Urinary bladder (tissue), 4 donors: Measurements from ENCODE around the gene SERPINB6. TPM values are rescaled to one million over a fixed set of nuclear protein-coding genes. Genes with fewer than 3 reads are reported as not detected.
"Not testable (repeated sequence)": the region's sequence is repeated elsewhere in the genome, so short reads cannot be mapped to it uniquely, and the experiment has no call there.

ENCODE experiments used
- DNase-seq: peaks from one replicate; pipeline ENCODE4 v3.0.0-alpha.2; 2015; ENCODE audit errors: extremely low spot score
- H3K27ac ChIP-seq: one replicate; pipeline ENCODE4 v1.5.1; 2013; ENCODE audit warnings: low read depth, mild to moderate bottlenecking, moderate library complexity
- H3K36me3 ChIP-seq: one replicate; pipeline ENCODE4 v1.6.1; 2013; ENCODE audit warnings: mild to moderate bottlenecking, moderate library complexity; ENCODE audit not compliant: insufficient read depth
- H3K4me1 ChIP-seq: one replicate; pipeline ENCODE4 v1.6.1; 2013; ENCODE audit warnings: mild to moderate bottlenecking, moderate library complexity; ENCODE audit not compliant: insufficient read depth
- H3K4me3 ChIP-seq: one replicate; pipeline ENCODE4 v1.5.1; 2013; ENCODE audit warnings: low read depth, low read length
- WGBS: extraction: QIAGEN DNeasy Blood & Tissue Kit; methylation state at CpG from one replicate; pipeline ENCODE4 v1.1.7; 2013; 5-methylcytosine and 5-hydroxymethylcytosine counted together
- polyA plus RNA-seq: library from polyadenylated mRNA; stranded (reverse); fragments of 200-250 nt; gene quantifications from one replicate; pipeline ENCODE4 v1.2.3, GENCODE V29; 2013
- total RNA-seq: library from RNA; depleted of rRNA; stranded (reverse); fragments of >200 nt; gene quantifications from one replicate; pipeline ENCODE4 v1.2.3, GENCODE V29; 2014
- donor health status: healthy with polysubstance abuse.
- donor health status: healthy.

SERPINB6 gene
- total RNA-seq (58.8 TPM), polyA plus RNA-seq (130 TPM)

DNA sequence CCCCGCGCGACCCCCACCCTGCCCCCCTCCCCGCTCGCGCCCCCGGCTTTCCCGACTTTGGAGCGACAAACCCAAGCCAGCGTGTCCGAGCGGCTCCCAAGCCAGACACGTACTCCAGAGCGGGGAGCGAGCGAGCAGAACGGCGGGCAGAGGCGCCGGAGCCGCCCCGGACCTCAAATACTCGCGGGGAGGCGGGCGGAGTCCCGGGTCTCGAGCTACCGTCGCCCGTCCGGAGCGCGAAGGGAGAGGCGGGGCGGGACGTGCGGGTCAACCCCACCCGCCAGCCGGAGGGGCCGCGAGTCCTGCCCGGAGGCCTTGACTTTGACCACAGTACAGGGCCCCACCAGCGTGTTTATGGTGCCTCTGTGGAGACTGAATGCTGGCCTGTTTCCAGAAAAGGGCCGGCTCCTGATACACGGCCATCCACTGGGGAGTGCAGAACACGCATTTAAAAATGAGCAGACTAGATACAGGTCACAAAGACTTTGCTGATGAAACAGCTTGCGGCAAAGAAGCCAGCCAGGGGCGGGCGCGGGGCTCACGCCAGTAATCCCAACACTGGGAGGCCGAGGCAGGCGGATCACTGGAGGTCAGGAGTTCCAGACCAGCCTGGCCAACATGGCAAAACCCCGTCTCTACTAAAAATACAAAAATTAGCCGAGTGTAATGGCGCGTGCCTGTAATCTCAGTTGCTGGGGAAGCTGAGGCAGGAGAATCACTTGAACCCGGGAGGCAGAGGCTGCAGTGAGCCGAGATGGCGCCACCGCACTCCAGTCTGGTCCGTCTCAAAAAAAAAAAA, at the start of gene SERPINB6:
TSS of gene SERPINB6 (minus strand) at position 148 of the 799 bp plus-strand sequence. CDS start 12,235 bp downstream, outside the sequence.
- Histone ChIP-seq H3K4me3 (peak within 1 kb of the TSS; percentile 79), H3K27ac (peak within 1 kb of the TSS; percentile 94), H3K4me1 (peaks cover 3% of the 10 kb centered on the region), H3K36me3 (no peaks in the 10 kb centered on the region)
- DNase-seq: no peak
- WGBS: 2% methylated on average over 63 of the region's 63 CpGs

DNA sequence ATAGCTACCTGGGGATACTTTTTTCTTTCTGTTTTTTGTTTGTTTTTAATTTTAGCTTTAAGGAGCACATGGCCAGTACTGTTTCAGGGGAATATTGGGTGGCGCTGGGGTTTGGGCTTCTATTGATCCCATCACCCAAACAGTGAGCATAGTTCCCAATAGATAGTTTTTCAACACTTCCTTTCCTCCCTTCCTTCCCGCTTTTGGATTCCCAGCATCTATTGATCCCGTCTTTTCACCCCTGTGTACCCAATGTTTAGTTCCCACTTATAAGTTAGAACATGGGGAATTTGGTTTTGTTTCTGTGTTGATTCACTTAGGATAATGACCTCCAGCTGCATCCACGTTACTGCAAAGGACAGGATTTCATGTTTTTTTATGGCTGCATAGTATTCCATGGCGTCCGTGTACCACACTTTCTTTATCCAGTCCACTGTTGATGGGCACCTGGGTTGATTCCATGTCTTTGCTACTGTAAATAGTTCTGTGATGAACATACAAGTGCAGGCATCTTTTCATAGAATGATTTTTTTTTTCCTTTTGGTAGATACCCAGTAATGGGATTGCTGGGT, 48.5 kb upstream of the SERPINB6 start:
- WGBS: 94% methylated on average over 6 of the region's 6 CpGs
- DNase-seq: no peak
- peaks cover 3% of the 10 kb centered on the region for H3K36me3 ChIP-seq
- H3K4me1 ChIP-seq: peaks cover 2% of the 10 kb centered on the region
- no peak overlapping the region for H3K4me3 ChIP-seq
- H3K27ac ChIP-seq: no peak overlapping the region

DNA sequence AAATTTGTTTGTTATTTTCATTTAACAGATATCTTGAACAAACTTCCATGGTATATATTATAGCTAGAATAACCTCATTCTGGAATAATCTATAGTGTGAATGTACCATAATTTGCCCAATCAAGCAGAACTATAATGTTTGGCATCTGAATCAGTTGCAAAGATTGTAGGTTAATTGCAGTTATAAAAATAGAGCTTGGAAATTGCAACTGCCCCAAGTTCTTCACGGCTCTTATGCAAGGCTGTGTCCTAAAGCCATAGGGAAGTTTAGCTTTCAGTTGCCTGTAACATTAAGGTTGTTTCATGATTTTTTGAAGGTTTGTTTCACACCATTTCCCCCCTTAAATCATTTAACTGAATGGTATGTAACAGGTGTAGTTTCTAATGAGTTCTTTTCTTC, 47.7 kb upstream of the SERPINB6 start:
- DNase-seq: no peak
- WGBS: 86% methylated on average over 1 of the region's 1 CpG

DNA sequence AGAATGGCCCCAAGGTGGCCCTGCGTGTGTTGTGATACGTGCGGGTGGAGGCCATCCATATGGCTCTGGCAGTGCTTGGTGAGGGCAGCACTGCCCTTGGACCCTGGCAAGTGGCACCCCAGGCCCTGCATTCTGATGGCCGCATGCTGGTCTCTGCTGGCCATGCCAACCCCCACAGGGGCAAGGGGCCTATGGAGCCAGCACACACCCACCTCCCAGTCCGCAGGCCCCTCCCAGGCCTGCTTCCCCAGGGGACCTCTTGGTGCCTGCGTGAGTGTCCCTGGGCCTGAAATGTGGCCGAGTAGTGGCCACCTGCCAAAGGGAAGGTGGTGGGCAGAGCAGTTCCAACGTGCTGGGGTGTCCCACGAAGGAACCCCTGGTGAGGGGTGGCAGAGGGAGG, 45.9 kb upstream of the SERPINB6 start:
- no peak overlapping the region for H3K4me3 ChIP-seq
- H3K27ac ChIP-seq: no peak overlapping the region
- peaks cover 3% of the 10 kb centered on the region for H3K36me3 ChIP-seq
- H3K4me1 ChIP-seq: no peaks in the 10 kb centered on the region
- WGBS: 92% methylated on average over 9 of the region's 9 CpGs
- no peak for DNase-seq

More for the DNA sequence above, 47.7 kb upstream of the SERPINB6 start:
- H3K4me1 ChIP-seq: peaks cover under 1% of the 10 kb centered on the region
- no peak overlapping the region for H3K27ac ChIP-seq
- no peak overlapping the region for H3K4me3 ChIP-seq
- peaks cover 3% of the 10 kb centered on the region for H3K36me3 ChIP-seq

DNA sequence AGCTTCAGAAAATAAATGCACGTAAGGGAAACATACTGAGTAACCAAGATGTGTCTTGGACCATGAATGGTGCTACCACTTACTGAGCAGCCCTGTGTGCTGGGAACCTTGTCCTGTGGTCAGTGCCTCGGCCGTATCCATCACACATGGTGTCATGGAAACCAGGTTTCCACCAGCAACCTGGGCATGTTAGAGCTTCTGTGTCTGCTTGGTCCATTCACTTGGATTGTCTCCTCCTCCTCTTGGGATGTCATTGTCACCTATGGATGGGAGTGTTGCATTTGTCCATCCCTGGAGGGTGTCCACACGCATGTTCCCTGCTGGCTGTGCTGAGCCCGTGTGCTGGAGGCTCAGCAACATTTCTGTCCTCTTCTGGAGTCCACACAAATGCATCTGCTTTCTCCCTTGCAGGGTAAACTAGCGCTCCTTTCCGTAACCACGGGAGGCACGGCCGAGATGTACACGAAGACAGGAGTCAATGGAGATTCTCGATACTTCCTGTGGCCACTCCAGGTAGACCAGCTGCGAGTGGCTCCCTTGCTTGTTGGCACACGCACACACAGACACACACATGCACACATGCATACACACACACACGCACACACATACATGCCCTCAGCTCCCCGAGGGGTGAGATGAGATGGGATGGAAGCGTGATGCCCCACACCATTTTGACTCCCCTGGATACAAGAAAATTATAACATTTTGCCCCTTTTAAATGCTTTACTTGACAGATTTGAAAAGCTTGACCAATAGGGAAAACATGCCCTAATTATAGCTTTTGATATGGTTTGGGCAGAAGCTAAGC, 45.3 kb upstream of the SERPINB6 start:
- no peaks in the 10 kb centered on the region for H3K4me1 ChIP-seq
- WGBS: 96% methylated on average over 17 of the region's 17 CpGs
- no peak overlapping the region for H3K27ac ChIP-seq
- no peak overlapping the region for H3K4me3 ChIP-seq
- peaks cover 3% of the 10 kb centered on the region for H3K36me3 ChIP-seq
- no peak for DNase-seq

DNA sequence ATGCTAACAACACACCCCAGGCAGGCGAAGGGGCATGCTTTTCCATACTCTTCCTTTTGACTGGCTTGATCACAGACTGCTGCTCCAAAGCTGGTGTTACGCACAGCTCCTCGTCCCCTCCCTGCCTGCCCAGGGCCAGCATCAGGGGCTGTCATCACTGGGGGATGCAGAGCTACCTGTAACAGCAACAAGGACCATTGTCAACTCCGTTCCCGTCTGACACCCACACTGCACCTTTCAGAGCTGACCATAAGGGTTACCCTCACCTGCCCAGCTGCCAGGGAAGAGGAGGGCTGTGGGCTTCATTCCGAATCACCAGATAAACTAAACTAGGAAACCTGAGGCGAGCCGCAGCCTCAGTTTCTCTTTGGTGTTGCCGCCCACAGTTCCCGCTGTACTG, 43.8 kb upstream of the SERPINB6 start:
- no peak for DNase-seq
- WGBS: 91% methylated on average over 10 of the region's 10 CpGs
- peaks cover 3% of the 10 kb centered on the region for H3K36me3 ChIP-seq
- H3K4me3 ChIP-seq: no peak overlapping the region
- H3K4me1 ChIP-seq: no peaks in the 10 kb centered on the region
- H3K27ac ChIP-seq: no peak overlapping the region

DNA sequence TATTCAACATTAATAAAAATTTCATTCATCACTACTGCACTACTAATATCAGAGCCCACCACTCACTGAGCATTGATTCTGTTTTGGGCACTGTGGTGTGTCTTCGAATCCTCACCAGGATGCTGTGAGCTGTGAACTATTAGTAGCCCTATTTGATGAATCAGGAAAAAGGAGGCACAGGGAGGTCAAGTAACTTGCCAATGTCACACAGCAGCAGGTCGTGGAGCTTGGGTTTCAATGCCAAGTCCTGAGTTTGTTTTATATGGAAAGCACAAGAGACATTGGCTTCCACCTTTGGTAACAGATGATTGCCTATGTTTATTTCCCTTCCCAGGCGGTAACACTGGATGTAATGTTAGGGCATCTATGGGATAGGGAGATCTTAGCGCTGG, 43.3 kb upstream of the SERPINB6 start:
- peaks cover 3% of the 10 kb centered on the region for H3K36me3 ChIP-seq
- H3K4me1 ChIP-seq: no peaks in the 10 kb centered on the region
- H3K27ac ChIP-seq: no peak overlapping the region
- 94% methylated on average over 4 of the region's 4 CpGs for WGBS
- no peak overlapping the region for H3K4me3 ChIP-seq
- no peak for DNase-seq

DNA sequence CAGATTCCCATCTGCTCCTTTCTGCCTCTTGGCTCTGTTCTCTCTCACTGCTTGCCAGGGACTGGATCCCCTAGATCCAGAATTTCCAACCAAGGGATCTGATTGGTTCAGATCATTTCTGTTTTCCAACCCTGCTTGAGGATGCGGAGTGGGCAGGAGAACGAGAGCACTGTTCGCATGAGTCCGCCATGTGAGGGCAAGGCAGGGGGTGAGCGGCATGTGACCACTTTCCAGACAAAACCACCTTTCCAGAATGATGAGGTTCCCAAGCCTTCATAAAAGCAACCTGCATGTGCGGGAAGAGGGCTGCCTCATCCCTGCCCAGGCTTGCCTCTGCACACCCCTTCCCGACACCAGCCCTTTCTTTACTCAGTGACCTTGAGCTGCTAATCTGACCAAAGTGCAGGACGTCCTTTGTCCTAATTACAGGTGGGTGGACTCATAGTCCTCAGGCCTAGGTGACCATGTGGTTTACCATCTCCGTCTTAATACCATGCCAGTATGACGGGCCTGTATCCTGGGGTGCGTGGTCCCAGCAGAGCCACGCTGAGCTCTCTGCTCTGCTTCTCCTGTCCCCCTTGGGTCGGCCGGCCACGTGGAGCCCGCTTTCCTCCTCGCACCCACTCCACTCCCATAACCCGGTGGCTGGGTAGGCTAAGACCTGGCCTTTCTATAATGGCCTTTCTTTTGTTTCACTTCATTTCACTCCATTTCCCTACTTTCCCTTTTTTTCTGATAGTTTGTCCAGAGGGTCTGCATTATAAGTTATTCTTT, 42.7 kb upstream of the SERPINB6 start:
- Histone ChIP-seq H3K4me3 (no peak overlapping the region), H3K36me3 (peaks cover 3% of the 10 kb centered on the region), H3K27ac (no peak overlapping the region)

DNA sequence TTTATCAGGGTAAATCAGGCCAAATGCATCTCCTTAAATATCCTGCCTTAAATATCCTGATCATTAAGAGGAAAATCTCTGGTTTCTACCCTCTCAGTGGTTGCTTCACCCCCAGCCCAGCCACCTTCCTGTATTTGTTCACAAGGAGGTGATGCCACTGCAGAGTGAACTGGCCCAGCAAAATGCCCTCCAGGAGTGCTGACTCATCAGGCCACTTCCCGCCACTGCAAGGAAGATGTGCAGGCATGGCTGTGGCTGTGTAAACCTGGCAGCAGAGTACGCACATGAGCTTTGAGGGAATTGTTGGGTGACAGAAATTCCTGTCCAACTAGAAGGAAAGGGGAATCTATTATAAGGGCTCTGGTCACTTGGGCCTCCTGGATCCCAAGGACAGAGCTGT, 42.1 kb upstream of the SERPINB6 start:
- no peak for DNase-seq
- H3K36me3 ChIP-seq: peaks cover 3% of the 10 kb centered on the region
- WGBS: 86% methylated on average over 2 of the region's 2 CpGs

More for the DNA sequence above, 42.7 kb upstream of the SERPINB6 start:
- 97% methylated on average over 18 of the region's 18 CpGs for WGBS
- no peaks in the 10 kb centered on the region for H3K4me1 ChIP-seq
- DNase-seq: no peak

DNA sequence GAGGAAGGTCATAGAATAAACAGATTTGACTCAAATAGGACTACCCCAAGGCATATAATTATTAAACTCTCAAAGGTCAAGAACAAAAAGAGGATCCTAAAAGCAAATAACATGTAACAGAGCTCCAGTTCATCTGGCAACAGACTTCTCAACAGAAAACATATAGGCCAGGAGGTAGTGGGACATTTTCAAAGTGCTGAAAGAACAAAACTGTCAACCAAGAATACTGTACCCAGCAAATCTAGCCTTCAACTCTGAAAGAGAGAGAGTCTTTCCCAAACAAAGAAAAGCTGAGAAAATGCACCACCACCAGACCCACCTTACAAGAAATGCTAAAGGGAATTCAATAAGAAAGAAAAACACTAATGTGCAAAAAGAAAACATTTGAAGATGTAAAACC, 40.2 kb upstream of the SERPINB6 start:
- Histone ChIP-seq H3K27ac (no peak overlapping the region), H3K4me1 (no peaks in the 10 kb centered on the region), H3K36me3 (peaks cover 3% of the 10 kb centered on the region), H3K4me3 (no peak overlapping the region)
- no peak for DNase-seq

More for the DNA sequence above, 42.1 kb upstream of the SERPINB6 start:
- H3K27ac ChIP-seq: no peak overlapping the region
- no peaks in the 10 kb centered on the region for H3K4me1 ChIP-seq
- H3K4me3 ChIP-seq: no peak overlapping the region

DNA sequence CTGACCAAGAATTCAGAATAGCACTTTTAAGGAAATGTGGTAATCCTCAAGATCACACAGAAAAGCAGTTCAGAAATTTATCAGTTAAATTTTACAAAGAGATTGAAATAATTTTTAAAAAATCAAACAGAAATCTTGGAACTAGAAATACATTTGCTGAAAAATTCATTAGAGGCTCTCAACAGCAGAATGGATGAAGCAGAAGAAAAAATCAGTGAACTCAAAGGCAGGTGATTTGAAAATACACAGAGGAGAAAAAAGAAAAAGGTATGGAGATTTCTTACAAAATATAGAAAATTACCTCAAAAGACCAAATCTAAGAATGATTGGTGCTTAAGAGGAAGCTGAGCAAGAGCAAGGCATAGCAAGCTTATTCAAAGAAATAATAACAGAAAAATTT, 39.8 kb upstream of the SERPINB6 start:
- Histone ChIP-seq H3K36me3 (peaks cover 3% of the 10 kb centered on the region), H3K27ac (no peak overlapping the region)
- DNase-seq: no peak

DNA sequence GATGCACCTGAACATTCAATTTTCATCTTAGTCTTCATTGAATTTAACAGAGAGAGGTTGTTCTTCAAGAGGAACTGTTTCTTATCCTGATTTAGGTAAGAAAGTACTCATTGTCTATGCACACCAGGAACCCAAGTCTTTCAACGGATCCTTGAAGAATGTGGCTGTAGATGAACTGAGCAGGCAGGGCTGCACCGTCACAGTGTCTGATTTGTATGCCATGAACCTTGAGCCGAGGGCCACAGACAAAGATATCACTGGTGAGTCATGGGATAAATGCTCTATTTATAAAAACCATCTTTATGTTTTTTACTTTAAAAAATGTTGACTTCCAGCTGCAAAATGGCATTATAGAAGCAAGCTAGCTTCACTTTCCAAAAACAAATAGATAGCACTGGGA, 38.6 kb upstream of the SERPINB6 start:
- DNase-seq: no peak
- WGBS: 84% methylated on average over 3 of the region's 3 CpGs
- peaks cover 3% of the 10 kb centered on the region for H3K36me3 ChIP-seq
- H3K4me3 ChIP-seq: no peak overlapping the region
- H3K27ac ChIP-seq: no peak overlapping the region
- no peaks in the 10 kb centered on the region for H3K4me1 ChIP-seq

More for the DNA sequence above, 39.8 kb upstream of the SERPINB6 start:
- Histone ChIP-seq H3K4me3 (no peak overlapping the region), H3K4me1 (no peaks in the 10 kb centered on the region)

DNA sequence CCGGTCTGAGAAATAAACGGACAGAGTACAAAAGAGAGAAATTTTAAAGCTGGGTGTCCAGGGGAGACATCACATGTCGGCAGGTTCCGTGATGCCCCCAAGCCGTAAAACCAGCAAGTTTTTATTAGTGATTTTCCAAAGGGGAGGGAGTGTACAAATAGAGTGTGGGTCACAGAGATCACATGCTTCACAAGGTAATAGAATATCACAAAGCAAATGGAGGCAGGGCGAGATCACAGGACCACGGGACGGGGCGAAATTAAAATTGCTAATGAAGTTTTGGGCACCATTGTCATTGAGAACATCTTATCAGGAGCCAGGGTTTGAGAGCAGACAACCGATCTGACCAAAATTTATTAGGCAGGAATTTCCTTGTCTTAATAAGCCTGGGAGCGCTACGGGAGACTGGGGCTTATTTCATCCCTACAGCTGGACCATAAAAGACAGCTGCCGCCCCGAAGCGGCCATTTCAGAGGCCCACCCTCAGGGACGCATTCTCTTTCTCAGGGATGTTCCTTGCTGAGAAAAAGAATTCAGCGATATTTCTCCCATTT, 37.4 kb upstream of the SERPINB6 start:
- not testable (repeated sequence) for DNase-seq, H3K4me3 ChIP-seq, H3K4me1 ChIP-seq, H3K36me3 ChIP-seq, H3K27ac ChIP-seq
- 94% methylated on average over 17 of the region's 17 CpGs for WGBS
